GM12891 (cell line): Measurements from ENCODE around the gene VPS13D.

Experiments
- PAX5 ChIP-seq: IDR thresholded peaks from 2 replicates; pipeline ENCODE4 v1.6.1; 2011; ENCODE audit warnings: low read length, moderate library complexity, mild to moderate bottlenecking; ENCODE audit not compliant: insufficient read depth, severe bottlenecking
- POLR2A ChIP-seq: IDR thresholded peaks from 2 replicates; pipeline ENCODE4 v1.6.1; 2011; ENCODE audit warnings: low read depth, low read length, control low read depth
- POLR2AphosphoS5 ChIP-seq: IDR thresholded peaks from 2 replicates; pipeline ENCODE4 v1.6.1; 2011; ENCODE audit warnings: low read depth, low read length, control low read depth
- POU2F2 ChIP-seq: IDR thresholded peaks from 2 replicates; pipeline ENCODE4 v1.6.1; 2011; ENCODE audit warnings: low read depth, mild to moderate bottlenecking, control low read depth, low read length, moderate library complexity
- TAF1 ChIP-seq: IDR thresholded peaks from 2 replicates; pipeline ENCODE4 v1.6.1; 2011; ENCODE audit warnings: low read depth, low read length, control low read depth

DNA sequence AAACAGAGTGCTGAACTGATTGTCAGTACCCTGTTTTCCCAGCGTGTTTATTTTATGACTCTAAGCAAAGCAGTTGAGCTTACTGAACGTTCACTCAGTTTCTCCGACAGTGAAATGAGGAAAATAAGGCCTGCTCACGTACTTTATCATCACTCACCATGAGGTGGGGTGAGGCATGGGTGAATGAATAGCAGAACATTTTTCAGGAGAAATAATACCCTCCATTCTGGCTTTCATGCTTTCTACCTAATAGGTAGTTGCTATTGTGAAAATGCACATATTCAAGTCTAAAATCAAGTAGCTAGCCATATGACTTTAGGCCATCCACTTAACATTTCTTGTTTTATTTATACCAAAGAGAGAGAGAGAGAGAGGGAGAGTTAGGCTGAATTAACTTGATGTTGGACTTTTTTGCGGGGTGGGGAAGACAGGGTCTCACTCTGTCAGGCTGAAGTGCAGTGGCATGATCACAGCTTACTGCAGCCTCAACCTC, 178.2 kb downstream of the VPS13D start:
- no peak for TF ChIP-seq TAF1
- no peak for TF ChIP-seq POLR2AphosphoS5
- no peak for TF ChIP-seq POLR2A
- no peak for TF ChIP-seq PAX5
- no peak for TF ChIP-seq POU2F2
